GM06990 (cell line): ENCODE measurements around the gene PKP1.
A peak's percentile ranks its signal among the peaks of the same experiment; 100 is the strongest.

Experiments used
- DNase-seq: peaks from one replicate; pipeline ENCODE4 v3.0.0-alpha.2; 2011; ENCODE audit not compliant: insufficient read length; ENCODE audit errors: extremely low read depth
- H3K27me3 ChIP-seq: replicated peaks from 2 replicates; pipeline ENCODE4 v1.6.0; 2011; ENCODE audit warnings: low read length; ENCODE audit not compliant: control insufficient read depth, insufficient read depth
- H3K36me3 ChIP-seq: 2 replicates; pipeline ENCODE4 v1.5.1; 2011; ENCODE audit warnings: low read length; ENCODE audit not compliant: control insufficient read depth, insufficient read depth
- H3K4me3 ChIP-seq: replicated peaks from 2 replicates; pipeline ENCODE4 v1.5.1; 2011; ENCODE audit warnings: low read depth, mild to moderate bottlenecking, control low read depth, low read length
- TF ChIP-seq, protein P1 (sequence below): IDR thresholded peaks from 2 replicates; pipeline ENCODE4 v1.5.1; 2011; ENCODE audit warnings: low read length, control low read depth, mild to moderate bottlenecking, inconsistent platforms; ENCODE audit not compliant: insufficient read depth, poor library complexity, severe bottlenecking

PKP1 gene

DNA sequence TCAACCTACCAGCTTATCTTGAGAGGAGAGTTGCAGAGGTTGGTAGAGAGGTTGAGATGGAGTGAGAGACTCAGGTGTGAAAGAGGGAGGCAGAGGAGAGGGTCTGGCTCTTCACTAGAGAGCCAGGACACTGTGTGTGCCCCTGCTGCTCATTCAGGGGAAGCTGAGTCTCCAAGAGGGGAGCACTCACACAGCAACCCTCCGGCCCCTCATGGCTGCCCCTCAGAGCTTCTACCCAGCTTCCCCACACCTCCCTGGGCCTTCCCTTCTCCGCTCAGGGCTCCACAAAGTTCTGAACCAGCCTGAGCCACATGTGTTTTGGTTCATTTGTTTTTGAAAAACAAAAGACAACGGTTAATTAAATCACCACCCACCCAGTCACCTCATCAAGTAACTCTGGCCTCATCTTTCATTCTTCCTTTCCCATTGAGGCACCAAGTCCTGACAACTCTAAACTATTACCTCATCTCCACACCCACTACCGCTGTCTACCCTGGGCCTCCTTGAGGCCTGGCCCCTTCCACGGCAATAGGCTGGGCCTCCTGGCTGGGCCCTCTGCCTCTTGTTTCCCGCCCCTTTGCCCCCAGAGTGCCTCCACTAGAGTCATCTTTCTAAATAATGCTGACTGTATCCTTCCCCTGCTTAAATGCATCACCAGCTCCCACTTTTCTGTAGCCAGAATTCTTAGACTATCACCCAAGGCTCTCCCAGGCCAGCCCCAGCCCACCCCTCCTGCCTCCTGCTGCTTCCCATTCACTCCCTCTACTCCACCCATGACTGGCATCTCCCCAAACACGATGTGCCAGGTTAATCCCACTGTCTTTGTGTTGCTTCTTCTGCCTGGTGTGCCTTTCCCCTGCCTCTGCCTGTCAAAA is 61.1 kb downstream of the PKP1 start:
- H3K27me3 ChIP-seq, result no peaks in the 10 kb centered on the region; the same call in 1 of the 2 replicates
- H3K36me3 ChIP-seq, result no peaks in the 10 kb centered on the region
- DNase-seq, result no peak
- TF ChIP-seq, protein P1, sequence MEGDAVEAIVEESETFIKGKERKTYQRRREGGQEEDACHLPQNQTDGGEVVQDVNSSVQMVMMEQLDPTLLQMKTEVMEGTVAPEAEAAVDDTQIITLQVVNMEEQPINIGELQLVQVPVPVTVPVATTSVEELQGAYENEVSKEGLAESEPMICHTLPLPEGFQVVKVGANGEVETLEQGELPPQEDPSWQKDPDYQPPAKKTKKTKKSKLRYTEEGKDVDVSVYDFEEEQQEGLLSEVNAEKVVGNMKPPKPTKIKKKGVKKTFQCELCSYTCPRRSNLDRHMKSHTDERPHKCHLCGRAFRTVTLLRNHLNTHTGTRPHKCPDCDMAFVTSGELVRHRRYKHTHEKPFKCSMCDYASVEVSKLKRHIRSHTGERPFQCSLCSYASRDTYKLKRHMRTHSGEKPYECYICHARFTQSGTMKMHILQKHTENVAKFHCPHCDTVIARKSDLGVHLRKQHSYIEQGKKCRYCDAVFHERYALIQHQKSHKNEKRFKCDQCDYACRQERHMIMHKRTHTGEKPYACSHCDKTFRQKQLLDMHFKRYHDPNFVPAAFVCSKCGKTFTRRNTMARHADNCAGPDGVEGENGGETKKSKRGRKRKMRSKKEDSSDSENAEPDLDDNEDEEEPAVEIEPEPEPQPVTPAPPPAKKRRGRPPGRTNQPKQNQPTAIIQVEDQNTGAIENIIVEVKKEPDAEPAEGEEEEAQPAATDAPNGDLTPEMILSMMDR, result no peak
- H3K4me3 ChIP-seq, result no peak overlapping the region

DNA sequence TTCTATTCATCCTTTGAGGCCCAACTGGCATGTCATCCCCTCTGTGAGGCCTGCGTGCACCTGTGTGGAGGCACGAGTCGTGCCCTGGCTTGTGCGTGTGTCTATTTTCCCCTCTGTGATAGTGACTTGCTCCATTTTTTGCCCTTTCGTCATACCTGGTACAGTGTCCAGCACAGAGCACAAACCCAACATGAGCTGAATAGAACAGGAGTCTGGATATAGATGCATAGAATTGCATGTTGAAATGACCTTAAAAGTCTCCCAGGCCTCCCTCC is 61.7 kb downstream of the PKP1 start:
- no peaks in the 10 kb centered on the region; the same call in 1 of the 2 replicates for H3K27me3 ChIP-seq
- no peak overlapping the region for H3K4me3 ChIP-seq
- no peak for DNase-seq
- TF ChIP-seq, protein P1, result no peak
- no peaks in the 10 kb centered on the region for H3K36me3 ChIP-seq

DNA sequence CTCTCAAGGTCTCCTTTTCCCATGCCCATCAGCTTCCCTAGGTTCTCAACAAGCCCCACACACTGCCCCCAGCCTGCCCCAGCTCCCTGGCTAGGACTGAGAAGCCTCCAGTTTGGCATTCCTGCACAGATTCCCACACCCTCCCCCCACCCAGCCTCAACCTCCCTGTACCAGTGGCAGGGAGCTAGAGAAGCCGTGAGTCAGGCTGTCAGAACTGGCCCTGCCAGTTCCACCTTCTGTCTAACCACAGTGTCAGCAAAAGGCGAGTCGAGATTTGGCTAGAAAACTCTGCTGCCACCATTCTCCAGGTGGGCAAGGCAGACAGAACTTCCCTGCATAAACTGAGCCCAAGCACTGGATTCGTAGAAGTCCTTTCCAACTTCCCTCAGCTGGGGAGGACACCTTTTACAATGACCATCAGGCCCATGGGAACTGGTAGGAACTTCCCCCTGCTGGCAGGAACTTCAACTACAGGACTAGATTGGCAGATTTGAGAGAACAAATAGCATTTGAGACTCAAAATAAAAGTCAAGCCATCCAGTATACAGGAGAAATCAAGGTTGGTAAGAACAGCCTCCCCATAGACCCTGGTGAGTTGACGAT is 63.1 kb downstream of the PKP1 start:
- H3K36me3 ChIP-seq, result no peaks in the 10 kb centered on the region
- TF ChIP-seq, protein P1, result peak; percentile 58
- H3K4me3 ChIP-seq, result no peak overlapping the region
- H3K27me3 ChIP-seq, result no peaks in the 10 kb centered on the region; the same call in 1 of the 2 replicates
- no peak for DNase-seq

DNA sequence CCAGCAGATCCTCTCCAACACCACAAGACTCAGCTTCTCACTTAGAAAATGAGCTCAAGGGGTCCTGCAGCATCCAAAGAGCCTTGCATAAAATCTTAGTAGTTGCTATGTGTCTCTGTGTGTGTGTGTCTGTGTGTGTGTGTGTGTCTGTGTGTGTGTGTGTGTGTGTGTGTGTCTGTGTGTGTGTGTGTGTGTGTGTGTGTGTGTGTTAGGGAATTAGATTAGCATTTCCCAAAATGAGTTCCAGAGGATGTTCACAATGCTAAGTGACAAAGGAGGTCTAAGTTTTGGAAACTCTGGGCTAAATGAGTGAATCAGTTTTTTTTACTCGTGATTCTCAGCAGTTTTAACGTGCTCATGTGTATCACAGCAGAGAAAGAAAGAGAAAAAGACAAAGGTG is 63.7 kb downstream of the PKP1 start:
- no peak overlapping the region for H3K4me3 ChIP-seq
- TF ChIP-seq, protein P1, result no peak
- no peak for DNase-seq

DNA sequence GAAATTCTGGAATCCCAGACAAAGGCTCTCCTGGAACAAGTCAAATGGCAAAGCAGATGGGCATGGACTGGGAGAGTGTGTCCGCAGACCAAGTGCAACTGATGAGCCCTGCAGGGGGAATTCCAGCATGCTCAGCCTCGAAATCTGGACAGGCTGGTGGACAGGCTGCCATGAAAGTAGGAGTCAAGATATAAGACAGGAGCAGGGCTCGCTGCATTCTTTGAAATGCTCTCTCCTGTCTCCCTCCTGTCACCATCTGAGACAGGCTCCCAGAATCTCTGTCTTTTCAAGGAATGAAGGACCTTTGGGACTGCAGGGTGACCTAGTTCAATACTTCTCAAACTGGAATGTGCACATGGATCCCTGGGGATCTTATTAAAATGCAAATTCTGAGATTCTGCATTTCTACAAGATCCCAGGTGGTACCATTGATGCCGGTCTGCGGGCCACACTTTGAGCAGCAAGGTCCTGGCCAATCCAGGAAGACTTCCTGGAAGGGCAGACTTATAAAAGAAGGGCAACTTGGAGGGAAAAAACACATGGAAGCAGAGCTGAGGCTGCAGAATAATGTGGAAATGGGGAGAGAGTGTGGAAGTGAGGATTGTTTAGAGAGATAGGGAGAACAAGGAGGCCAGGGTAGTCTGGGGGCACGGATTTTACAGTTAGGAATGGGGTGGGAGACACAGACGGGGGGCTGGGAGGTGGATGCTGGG is 64.3 kb downstream of the PKP1 start:
- DNase-seq, result no peak
- Histone ChIP-seq H3K4me3 (no peak overlapping the region), H3K36me3 (no peaks in the 10 kb centered on the region), H3K27me3 (no peaks in the 10 kb centered on the region; the same call in 1 of the 2 replicates)
- TF ChIP-seq, protein P1, result no peak

More for the DNA sequence above, 63.7 kb downstream of the PKP1 start:
- Histone ChIP-seq H3K36me3 (no peaks in the 10 kb centered on the region), H3K27me3 (no peaks in the 10 kb centered on the region; the same call in 1 of the 2 replicates)
